ENCODE data around the gene ZNF335.

- no peak for TF ChIP-seq CTCF (IDR thresholded peaks at IDR 0.05; ENCODE audit: extremely low read depth in 1 of 2, insufficient read depth in 1 of 2, low read depth in 1 of 2, low read length in 2 of 2)
- no peak for TF ChIP-seq POLR2A (IDR thresholded peaks at IDR 0.05; ENCODE audit: low read depth, low read length)
- TF ChIP-seq EZH2 (IDR thresholded peaks at IDR 0.05; ENCODE audit: borderline replicate concordance, low read depth, low read length, severe bottlenecking) = no peak
- TF ChIP-seq JUN (IDR thresholded peaks at IDR 0.05; ENCODE audit: borderline replicate concordance, insufficient read depth, insufficient read length, low read depth) = no peak
- TF ChIP-seq MYC (IDR thresholded peaks at IDR 0.05; ENCODE audit: low read depth, low read length) = no peak
- no peak for TF ChIP-seq POLR2AphosphoS5 (IDR thresholded peaks at IDR 0.05; ENCODE audit: insufficient read depth, low read depth, low read length)
- no peak for TF ChIP-seq MAX (IDR thresholded peaks at IDR 0.05; ENCODE audit: insufficient read depth, insufficient read length)
These were observed 653 bp downstream of the ZNF335 start for GRCh38 chr20:45971425-45971674.
